DOHH2 (cell line): ENCODE measurements around the gene DOCK8.

ENCODE experiments used
- H3F3A ChIP-seq: fragments of 200-600 bp; sonication (generic), shearing (Covaris generic); 2 replicates; pipeline ENCODE4 v1.6.0; 2016; ENCODE audit warnings: antibody characterized with exemption, mild to moderate bottlenecking; ENCODE audit not compliant: control insufficient read depth, insufficient read depth
- H3K27ac ChIP-seq: fragments of 200-600 bp; sonication (generic); 2 replicates; pipeline ENCODE4 v1.5.1; 2014; ENCODE audit warnings: low read depth, mild to moderate bottlenecking, low read length, moderate library complexity
- H3K27me3 ChIP-seq: fragments of 200-600 bp; sonication (generic); 2 replicates; pipeline ENCODE4 v1.6.1; 2014; ENCODE audit warnings: mild to moderate bottlenecking, low read length, mixed read lengths; ENCODE audit not compliant: control insufficient read depth
- H3K36me3 ChIP-seq: fragments of 200-600 bp; sonication (generic); 2 replicates; pipeline ENCODE4 v1.6.1; 2014; ENCODE audit warnings: mild to moderate bottlenecking, low read length, moderate library complexity, mixed read lengths; ENCODE audit not compliant: control insufficient read depth
- H3K4me1 ChIP-seq: fragments of 200-600 bp; sonication (generic); 2 replicates; pipeline ENCODE4 v1.6.1; 2014; ENCODE audit warnings: mild to moderate bottlenecking, low read length, mixed read lengths; ENCODE audit not compliant: control insufficient read depth
- H3K4me2 ChIP-seq: fragments of 200-600 bp; sonication (generic); 2 replicates; pipeline ENCODE4 v1.6.0; 2014; ENCODE audit warnings: mild to moderate bottlenecking, low read length, moderate library complexity
- H3K4me3 ChIP-seq: fragments of 200-600 bp; sonication (generic); 2 replicates; pipeline ENCODE4 v1.5.1; 2014; ENCODE audit warnings: mild to moderate bottlenecking, low read length, mixed read lengths
- H3K79me2 ChIP-seq: fragments of 200-600 bp; sonication (generic); 2 replicates; pipeline ENCODE4 v1.6.1; 2014; ENCODE audit warnings: mild to moderate bottlenecking, low read length, mixed read lengths; ENCODE audit not compliant: control insufficient read depth
- H3K9me2 ChIP-seq: fragments of 200-600 bp; sonication (generic); replicated peaks from 2 replicates; pipeline ENCODE4 v1.6.1; 2014; ENCODE audit warnings: mild to moderate bottlenecking, low read length, mixed read lengths; ENCODE audit not compliant: control insufficient read depth
- H3K9me3 ChIP-seq: fragments of 200-600 bp; sonication (generic); 2 replicates; pipeline ENCODE4 v1.6.1; 2014; ENCODE audit warnings: antibody characterized with exemption, low read length, mixed read lengths; ENCODE audit not compliant: control insufficient read depth, insufficient read depth
- H4K20me1 ChIP-seq: fragments of 200-600 bp; sonication (generic); 2 replicates; pipeline ENCODE4 v1.6.0; 2014; ENCODE audit warnings: low read depth, mild to moderate bottlenecking, antibody characterized with exemption, low read length, moderate library complexity; ENCODE audit not compliant: control insufficient read depth, insufficient read depth
- CTCF ChIP-seq: fragments of 200-600 bp; sonication (generic); IDR thresholded peaks from one replicate; pipeline ENCODE4 v1.5.1; 2014; ENCODE audit warnings: antibody characterized with exemption, mild to moderate bottlenecking, low read depth, low read length; ENCODE audit not compliant: poor library complexity, severe bottlenecking
- EZH2phosphoT487 ChIP-seq: fragments of 200-600 bp; sonication (generic); IDR thresholded peaks from 2 replicates; pipeline ENCODE4 v1.6.1; 2017; ENCODE audit warnings: borderline replicate concordance, mild to moderate bottlenecking, antibody characterized with exemption, low read length, moderate library complexity, mixed read lengths

DOCK8 gene

GRCh38 chr9:431701-432100 lies 217.0 kb downstream of the DOCK8 start:
- H3K9me2 ChIP-seq: no peaks in the 10 kb centered on the region

GRCh38 chr9:436482-436881 lies 221.8 kb downstream of the DOCK8 start:
- H3K36me3 ChIP-seq: peaks cover 69% of the 10 kb centered on the region
- no peak overlapping the region for H3K4me3 ChIP-seq
- no peaks in the 10 kb centered on the region for H3K27me3 ChIP-seq
- TF ChIP-seq CTCF (no peak), EZH2phosphoT487 (no peak)
- H3K4me1 ChIP-seq: no peaks in the 10 kb centered on the region
- H4K20me1 ChIP-seq: no peaks in the 10 kb centered on the region
- no peaks in the 10 kb centered on the region for H3K9me2 ChIP-seq
- H3K27ac ChIP-seq: no peak overlapping the region
- H3K9me3 ChIP-seq: no peaks in the 10 kb centered on the region
- no peaks in the 10 kb centered on the region for H3K79me2 ChIP-seq
- no peak overlapping the region for H3K4me2 ChIP-seq
- H3F3A ChIP-seq: no peaks in the 10 kb centered on the region

More at GRCh38 chr9:431701-432100, 217.0 kb downstream of the DOCK8 start:
- Histone ChIP-seq H3K27me3 (no peaks in the 10 kb centered on the region), H3K4me2 (no peak overlapping the region), H3K4me1 (no peaks in the 10 kb centered on the region), H4K20me1 (no peaks in the 10 kb centered on the region; the same call in 1 of the 2 replicates), H3K79me2 (no peaks in the 10 kb centered on the region), H3K9me3 (no peaks in the 10 kb centered on the region), H3F3A (no peaks in the 10 kb centered on the region), H3K36me3 (peaks cover 67% of the 10 kb centered on the region), H3K4me3 (no peak overlapping the region), H3K27ac (no peak overlapping the region)
- no peak for TF ChIP-seq CTCF
- no peak for TF ChIP-seq EZH2phosphoT487

GRCh38 chr9:437066-437465 lies 222.4 kb downstream of the DOCK8 start:
- no peaks in the 10 kb centered on the region for H3K9me3 ChIP-seq
- H3K4me1 ChIP-seq: no peaks in the 10 kb centered on the region
- no peaks in the 10 kb centered on the region for H3K79me2 ChIP-seq
- no peaks in the 10 kb centered on the region for H3K27me3 ChIP-seq
- H3K4me3 ChIP-seq: no peak overlapping the region
- TF ChIP-seq EZH2phosphoT487: no peak
- TF ChIP-seq CTCF: no peak
- H3K36me3 ChIP-seq: peaks cover 70% of the 10 kb centered on the region
- H3F3A ChIP-seq: no peaks in the 10 kb centered on the region
- H3K4me2 ChIP-seq: no peak overlapping the region
- no peaks in the 10 kb centered on the region for H4K20me1 ChIP-seq
- no peak overlapping the region for H3K27ac ChIP-seq
- H3K9me2 ChIP-seq: no peaks in the 10 kb centered on the region
